Forelimb muscle (tissue), 1 donor: Measurements from ENCODE around the gene SPDYE1. TPM values are rescaled to one million over a fixed set of nuclear protein-coding genes. Genes with fewer than 3 reads are reported as not detected.

Experiments
- polyA plus RNA-seq: library from polyadenylated mRNA; unstranded; fragments of 120-200 nt; gene quantifications from one replicate; pipeline ENCODE4 v1.2.1, GENCODE V29; 2013; ENCODE audit not compliant: insufficient read length

The SPDYE1 gene
- polyA plus RNA-seq, 1 donor, result 1.6 TPM

Other genes starting within 250 kb of the SPDYE1 start
- gene BLVRA, start 239.2 kb upstream of the SPDYE1 start, polyA plus RNA-seq, result 32.6 TPM
- 77.3 TPM for gene MRPS24, start 128.4 kb upstream of the SPDYE1 start, polyA plus RNA-seq
- 17.1 TPM for gene URGCP, start 91.3 kb upstream of the SPDYE1 start, polyA plus RNA-seq
- 19.1 TPM for gene UBE2D4, start 71.5 kb upstream of the SPDYE1 start, polyA plus RNA-seq
- 37.0 TPM for gene DBNL, start 46.8 kb downstream of the SPDYE1 start, polyA plus RNA-seq
- 366 TPM for gene PGAM2, start 67.7 kb downstream of the SPDYE1 start, polyA plus RNA-seq
- 17.0 TPM for gene POLM, start 84.6 kb downstream of the SPDYE1 start, polyA plus RNA-seq
- 65.4 TPM for gene AEBP1, start 106.4 kb downstream of the SPDYE1 start, polyA plus RNA-seq
- 75.6 TPM for gene POLD2, start 125.7 kb downstream of the SPDYE1 start, polyA plus RNA-seq
- gene MYL7, start 143.4 kb downstream of the SPDYE1 start, polyA plus RNA-seq, result 7.0 TPM
- gene GCK, start 191.5 kb downstream of the SPDYE1 start, polyA plus RNA-seq, result 5.0 TPM
- 74.5 TPM for gene YKT6, start 203.1 kb downstream of the SPDYE1 start, polyA plus RNA-seq